Gastroesophageal sphincter (tissue), 4 donors: Measurements from ENCODE around the gene NOC2L. TPM values are rescaled to one million over a fixed set of nuclear protein-coding genes. Genes with fewer than 3 reads are reported as not detected.
"Not testable (repeated sequence)": the region's sequence is repeated elsewhere in the genome, so short reads cannot be mapped to it uniquely, and the experiment has no call there.

ENCODE experiments used
- ATAC-seq: fragments of 150-250 bp; one replicate; pipeline ENCODE4 v1.9.1; 2016; ENCODE audit warnings: mild to moderate bottlenecking, moderate library complexity
- H3K27ac ChIP-seq, 4 donors: fragments of 200-600 bp; sonication (generic) in 3 of 4; 1 replicate in 3 of 4; 2 replicates in 1 of 4; pipeline ENCODE4 v1.5.1; 2016 to 2019
- H3K27me3 ChIP-seq: fragments of 200-600 bp; sonication (generic); one replicate; pipeline ENCODE4 v1.5.1; 2019
- H3K36me3 ChIP-seq, 2 donors: fragments of 200-600 bp; sonication (generic); one replicate each; pipeline ENCODE4 v1.5.1; 2019; ENCODE audit warnings: control low read depth in 1 of 2
- H3K4me1 ChIP-seq, 3 donors: fragments of 200-600 bp; sonication (generic); 1 replicate in 2 of 3; 2 replicates in 1 of 3; pipeline ENCODE4 v1.5.1; 2016 to 2019; ENCODE audit warnings: control low read depth in 2 of 3
- H3K4me3 ChIP-seq, 2 donors: fragments of 200-600 bp; sonication (generic); one replicate each; pipeline ENCODE4 v1.5.1; 2019; ENCODE audit warnings: mild to moderate bottlenecking in 1 of 2, moderate library complexity in 1 of 2
- H3K9me3 ChIP-seq, 3 donors: fragments of 200-600 bp; sonication (generic); one replicate each; pipeline ENCODE4 v1.5.1; 2017 to 2019; ENCODE audit warnings: control low read depth in 2 of 3
- CTCF ChIP-seq, 4 experiments: fragments of 200-600 bp in 2 of 4; fragments of 450-650 bp in 2 of 4; sonication (generic) in 1 of 4; IDR thresholded peaks; one replicate each; pipeline ENCODE4 v1.5.1; 2017 to 2019; ENCODE audit warnings: antibody characterized with exemption in 4 of 4, mild to moderate bottlenecking in 2 of 4, moderate library complexity in 2 of 4
- EP300 ChIP-seq: sonication (generic); formaldehyde crosslinking; IDR thresholded peaks from one replicate; pipeline ENCODE4 v1.6.1; 2017; ENCODE audit warnings: antibody characterized with exemption, mild to moderate bottlenecking
- POLR2A ChIP-seq, 2 donors: fragments of 450-650 bp; IDR thresholded peaks; one replicate each; pipeline ENCODE4 v1.6.1; 2017; ENCODE audit warnings: antibody characterized with exemption in 2 of 2, mild to moderate bottlenecking in 2 of 2, moderate library complexity in 1 of 2
- POLR2AphosphoS5 ChIP-seq: sonication (generic); formaldehyde crosslinking; IDR thresholded peaks from one replicate; pipeline ENCODE4 v1.6.1; 2017; ENCODE audit warnings: antibody characterized with exemption
- whole genome bisulfite sequencing, 2 donors: methylation state at CpG; one replicate each; pipeline ENCODE4 v1.1.5; 2018; ENCODE audit warnings: low coverage in 1 of 2; 5-methylcytosine and 5-hydroxymethylcytosine counted together
- total RNA-seq, 4 donors: library from RNA; depleted of rRNA; stranded (reverse); fragments of >200 nt; gene quantifications; one replicate each; pipeline ENCODE4 v1.1.0, GENCODE V29; 2016

Gene NOC2L
- total RNA-seq, 4 donors from 2014 or later: 36.3 to 54.1 (median 45.2) TPM

- no peaks in the 10 kb centered on the region for H3K36me3 ChIP-seq
- WGBS, 2 donors: no CpG with 5 or more reads among the region's 44 CpGs
- peaks cover 74% of the 10 kb centered on the region for H3K27me3 ChIP-seq
- H3K9me3 ChIP-seq: no peaks in the 10 kb centered on the region
- H3K27ac ChIP-seq: no peak overlapping the region
- H3K4me1 ChIP-seq: peaks cover 0 to 14% (median 5%) of the 10 kb centered on the region in 3 donors
- H3K4me3 ChIP-seq: no peak overlapping the region
- no peak for TF ChIP-seq EP300
- no peak for TF ChIP-seq POLR2A (IDR thresholded peaks at IDR 0.05)
- TF ChIP-seq POLR2AphosphoS5: no peak
- no peak for TF ChIP-seq CTCF (IDR thresholded peaks at IDR 0.05)
- no peak for ATAC-seq
These were observed 19.2 kb upstream of the NOC2L start for GRCh38 chr1:978069-978834.

GRCh38 chr1:976791-977190 is 17.7 kb upstream of the NOC2L start:
- Histone ChIP-seq H3K4me3 (peak overlapping the region in 1 of 2 donors; percentile 44), H3K27me3 (peaks cover 74% of the 10 kb centered on the region), H3K4me1 (peaks cover 0 to 14% (median 5%) of the 10 kb centered on the region in 3 donors)
- ATAC-seq, H3K27ac ChIP-seq, H3K9me3 ChIP-seq, H3K36me3 ChIP-seq: not testable (repeated sequence)
- no CpG with 5 or more reads among the region's 39 CpGs for WGBS, 2 donors

- H3K4me1 ChIP-seq: peaks cover 0 to 14% (median 5%) of the 10 kb centered on the region in 3 donors
- H3K27me3 ChIP-seq: peaks cover 75% of the 10 kb centered on the region
- H3K27ac ChIP-seq: peak overlapping the region in 3 of 4 donors; percentile 37 to 46 (median 44)
- TF ChIP-seq CTCF (IDR thresholded peaks at IDR 0.05) (peak in 3 of 4 experiments; percentile 69 to 86 (median 79)), POLR2A (IDR thresholded peaks at IDR 0.05) (no peak)
- no peaks in the 10 kb centered on the region for H3K9me3 ChIP-seq
- H3K36me3 ChIP-seq: no peaks in the 10 kb centered on the region
- WGBS, 2 donors: no CpG with 5 or more reads among the region's 40 CpGs
- peak; percentile 81 for ATAC-seq
- H3K4me3 ChIP-seq: peak overlapping the region; percentile 8 to 44
These were observed 17.0 kb upstream of the NOC2L start for GRCh38 chr1:975896-976683.

DNA sequence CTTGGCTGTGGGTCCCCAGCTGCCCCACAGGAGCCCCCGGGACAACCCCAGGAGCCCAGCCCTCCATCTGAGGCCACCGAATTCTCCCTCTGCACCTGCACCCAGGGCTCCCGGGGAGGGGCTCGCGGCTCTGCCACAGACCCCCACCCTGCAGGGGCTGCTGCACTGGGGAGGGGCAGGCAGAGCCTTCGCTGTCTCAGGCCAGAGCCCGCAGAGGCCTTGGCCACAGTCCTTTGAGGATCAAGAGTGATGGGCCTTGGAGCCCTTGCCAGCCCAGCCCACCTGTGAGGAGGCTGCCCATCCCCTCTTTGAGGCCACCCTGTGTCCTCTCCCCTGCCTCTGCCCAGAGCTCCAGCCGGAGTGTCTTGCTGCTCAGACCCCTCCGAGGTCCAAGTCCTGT is 16.3 kb upstream of the NOC2L start:
- no peak for ATAC-seq
- WGBS, 2 donors: 37 to 65% methylated on average over 2 of the region's 9 CpGs
- peaks cover 75% of the 10 kb centered on the region for H3K27me3 ChIP-seq
- peak overlapping the region in 1 of 2 donors; percentile 44 for H3K4me3 ChIP-seq
- no peak for TF ChIP-seq EP300
- no peak for TF ChIP-seq CTCF (IDR thresholded peaks at IDR 0.05)
- TF ChIP-seq POLR2A (IDR thresholded peaks at IDR 0.05): no peak
- no peak for TF ChIP-seq POLR2AphosphoS5
- H3K27ac ChIP-seq: no peak overlapping the region
- H3K4me1 ChIP-seq: peaks cover 0 to 14% (median 5%) of the 10 kb centered on the region in 3 donors
- H3K9me3 ChIP-seq: no peaks in the 10 kb centered on the region
- no peaks in the 10 kb centered on the region for H3K36me3 ChIP-seq

DNA sequence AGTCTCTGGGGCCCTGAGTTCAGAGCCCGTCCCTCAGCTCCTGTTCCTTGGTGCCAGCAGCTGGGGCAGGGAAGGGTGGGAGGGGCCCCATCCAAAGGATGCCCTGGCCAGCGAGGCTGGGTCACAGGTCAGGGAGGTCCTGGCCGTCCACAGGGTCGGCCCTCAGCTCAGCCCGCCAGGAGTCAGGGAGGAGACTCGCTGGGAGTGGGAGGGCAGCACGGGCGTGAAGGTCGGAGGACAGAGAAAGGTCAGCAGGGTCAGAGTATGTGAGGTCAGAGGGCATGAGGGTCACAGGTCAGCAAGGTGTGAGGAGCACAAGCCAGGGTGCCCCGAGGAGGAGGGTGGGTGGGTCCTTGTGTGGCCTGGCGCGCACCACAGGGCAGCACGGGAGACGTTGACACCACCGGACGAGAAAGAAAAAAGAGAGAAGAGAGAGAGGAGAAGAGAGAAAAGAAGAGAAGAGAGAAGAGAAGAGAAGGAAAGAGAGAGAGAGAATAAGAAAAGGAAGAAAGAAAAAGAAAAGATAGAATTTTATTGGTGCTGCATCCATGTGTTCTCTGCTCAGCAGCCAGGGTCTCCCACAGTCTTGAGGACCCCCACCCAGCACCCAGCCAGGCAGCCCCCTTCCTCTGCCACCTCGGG is 15.8 kb upstream of the NOC2L start:
- ATAC-seq: no peak
- TF ChIP-seq EP300 (no peak), POLR2A (IDR thresholded peaks at IDR 0.05) (no peak), CTCF (IDR thresholded peaks at IDR 0.05) (no peak), POLR2AphosphoS5 (no peak)
- Histone ChIP-seq H3K36me3 (no peaks in the 10 kb centered on the region), H3K4me1 (peaks cover 0 to 14% (median 5%) of the 10 kb centered on the region in 3 donors), H3K4me3 (no peak overlapping the region), H3K27me3 (peaks cover 76% of the 10 kb centered on the region), H3K27ac (no peak overlapping the region), H3K9me3 (no peaks in the 10 kb centered on the region)
- WGBS, 2 donors: 61 to 62% methylated on average over 5 to 13 of the region's 17 CpGs
